HEK293 (cell line): Measurements from ENCODE around the gene MARCHF5.
A peak's percentile ranks its signal among the peaks of the same experiment; 100 is the strongest.
"Not testable (repeated sequence)": the region's sequence is repeated elsewhere in the genome, so short reads cannot be mapped to it uniquely, and the experiment has no call there.

Experiments used
- CTCF ChIA-PET: fragments of 350-600 bp; formaldehyde crosslinking; extraction: SDS; loops from one replicate; lab custom pipeline; 2021; ENCODE audit warnings: antibody characterized with exemption; lab: Yijun Ruan, JAX
- POLR2A ChIA-PET: fragments of 300-600 bp; formaldehyde crosslinking; extraction: SDS; loops from one replicate; lab custom pipeline; 2020; ENCODE audit warnings: antibody characterized with exemption, inconsistent platforms; lab: Yijun Ruan, JAX
- H3K27ac ChIP-seq: fragments of 200-500 bp; sonication (Bioruptor generic); 2 replicates; pipeline ENCODE4 v1.5.1; 2014; ENCODE audit warnings: low read depth, low read length, control low read depth, inconsistent platforms; ENCODE audit errors: extremely low read depth
- H3K36me3 ChIP-seq, 2 experiments: fragments of 200-500 bp in 1 of 2; sonication (Bioruptor generic) in 1 of 2; 1 replicate in 1 of 2; 2 replicates in 1 of 2; pipeline ENCODE4 v1.5.1; 2014 to 2017; ENCODE audit warnings: inconsistent platforms in 2 of 2, low read length in 2 of 2; ENCODE audit not compliant: control insufficient read depth in 2 of 2, insufficient read depth in 1 of 2
- H3K4me1 ChIP-seq: fragments of 200-500 bp; sonication (Bioruptor generic); 2 replicates; pipeline ENCODE4 v1.5.1; 2014; ENCODE audit warnings: mild to moderate bottlenecking, low read length, inconsistent platforms; ENCODE audit not compliant: control insufficient read depth, insufficient read depth
- H3K4me3 ChIP-seq: 2 replicates; pipeline ENCODE4 v1.5.1; 2011; ENCODE audit warnings: low read depth, mild to moderate bottlenecking, control low read depth, low read length, moderate library complexity
- H3K9me3 ChIP-seq: fragments of 200-500 bp; sonication (Bioruptor generic); 2 replicates; pipeline ENCODE4 v1.5.1; 2014; ENCODE audit warnings: low read depth, low read length, inconsistent platforms; ENCODE audit not compliant: control insufficient read depth, insufficient read depth
- HOXC10 ChIP-seq: sonication (generic); formaldehyde crosslinking; IDR thresholded peaks from 2 replicates; pipeline ENCODE4 v1.8.1; 2023; ENCODE audit warnings: mild to moderate bottlenecking, missing genetic modification reagents
- HOXD13 ChIP-seq: sonication (generic); formaldehyde crosslinking; IDR thresholded peaks from 2 replicates; pipeline ENCODE4 v1.8.0; 2022; ENCODE audit warnings: missing genetic modification reagents, borderline replicate concordance
- MYNN ChIP-seq: fragments of 450-650 bp; formaldehyde crosslinking; IDR thresholded peaks from 2 replicates; pipeline ENCODE4 v1.5.1; 2016; ENCODE audit warnings: missing biosample characterization, missing genetic modification characterization, borderline replicate concordance
- PBX3 ChIP-seq: sonication (generic); formaldehyde crosslinking; IDR thresholded peaks from 2 replicates; pipeline ENCODE4 v1.8.1; 2022; ENCODE audit warnings: mild to moderate bottlenecking, moderate library complexity, missing genetic modification reagents
- PRDM1 ChIP-seq: fragments of 450-650 bp; formaldehyde crosslinking; IDR thresholded peaks from 2 replicates; pipeline ENCODE4; 2016; ENCODE audit warnings: missing biosample characterization, missing genetic modification characterization
- ZNF132 ChIP-seq: fragments of 450-650 bp; formaldehyde crosslinking; IDR thresholded peaks from 2 replicates; pipeline ENCODE4 v1.5.1; 2017; ENCODE audit warnings: missing biosample characterization, missing genetic modification characterization, borderline replicate concordance
- ZNF146 ChIP-seq: fragments of 450-650 bp; formaldehyde crosslinking; IDR thresholded peaks from 2 replicates; pipeline ENCODE4 v1.5.1; 2016; ENCODE audit warnings: missing biosample characterization, missing genetic modification characterization
- ZNF174 ChIP-seq: fragments of 450-650 bp; formaldehyde crosslinking; IDR thresholded peaks from 2 replicates; pipeline ENCODE4 v1.5.0; 2017; ENCODE audit warnings: missing biosample characterization, mild to moderate bottlenecking, missing genetic modification characterization
- ZNF184 ChIP-seq: fragments of 450-650 bp; IDR thresholded peaks from 2 replicates; pipeline ENCODE4 v1.5.1; 2018; ENCODE audit warnings: missing biosample characterization, mild to moderate bottlenecking, missing genetic modification characterization
- ZNF416 ChIP-seq: fragments of 450-650 bp; formaldehyde crosslinking; IDR thresholded peaks from 2 replicates; pipeline ENCODE4 v1.5.1; 2016; ENCODE audit warnings: missing biosample characterization, missing genetic modification characterization
- ZNF449 ChIP-seq: fragments of 450-650 bp; formaldehyde crosslinking; IDR thresholded peaks from 2 replicates; pipeline ENCODE4 v1.5.1; 2017; ENCODE audit warnings: missing biosample characterization, mild to moderate bottlenecking, missing genetic modification characterization, moderate library complexity
- ZNF530 ChIP-seq: fragments of 450-650 bp; formaldehyde crosslinking; IDR thresholded peaks from 2 replicates; pipeline ENCODE4 v1.5.1; 2016; ENCODE audit warnings: low read depth, missing biosample characterization, missing genetic modification characterization
- ZNF610 ChIP-seq: fragments of 450-650 bp; formaldehyde crosslinking; IDR thresholded peaks from 2 replicates; pipeline ENCODE4 v1.5.1; 2016; ENCODE audit warnings: missing biosample characterization, missing genetic modification characterization, borderline replicate concordance
- ZNF629 ChIP-seq: fragments of 450-650 bp; formaldehyde crosslinking; IDR thresholded peaks from 2 replicates; pipeline ENCODE4 v1.5.1; 2017; ENCODE audit warnings: missing biosample characterization, missing genetic modification characterization
- ZSCAN18 ChIP-seq: fragments of 450-650 bp; formaldehyde crosslinking; IDR thresholded peaks from 2 replicates; pipeline ENCODE4 v1.5.1; 2016; ENCODE audit warnings: missing biosample characterization, missing genetic modification characterization
- ZSCAN23 ChIP-seq: fragments of 450-650 bp; formaldehyde crosslinking; IDR thresholded peaks from 2 replicates; pipeline ENCODE4 v1.5.1; 2016; ENCODE audit warnings: missing biosample characterization, missing genetic modification characterization

The MARCHF5 gene

GRCh38 chr10:92327445-92328433 is 36.8 kb downstream of the MARCHF5 start:
- Histone ChIP-seq H3K27ac (no peak overlapping the region), H3K36me3 (peaks cover 0 to 3% of the 10 kb centered on the region in 2 experiments; a peak in 1 of 3 replicates), H3K4me3 (no peak overlapping the region), H3K9me3 (no peaks in the 10 kb centered on the region), H3K4me1 (peaks cover 8% of the 10 kb centered on the region)
- POLR2A ChIA-PET: no interaction called here
- no peak for TF ChIP-seq ZNF132 (tag by site-specific recombination)
- TF ChIP-seq ZSCAN18 (tag by site-specific recombination): no peak
- TF ChIP-seq PRDM1: peak; percentile 50; the same call in 1 of the 2 replicates
- TF ChIP-seq HOXC10 (CRISPR knock-in tag): no peak
- CTCF ChIA-PET: interaction anchor here (1.1 to 1.4 kb wide), 2 partner anchors 38 to 240 kb away, joined by 3 to 4 read pairs; no protein-coding TSS in a partner anchor

- POLR2A ChIA-PET: no interaction called here
- H3K4me3 ChIP-seq: no peak overlapping the region
- peaks cover 8% of the 10 kb centered on the region for H3K4me1 ChIP-seq
- no peak overlapping the region for H3K27ac ChIP-seq
- TF ChIP-seq ZNF146 (tag by site-specific recombination) (no peak), PRDM1 (no peak), ZNF530 (tag by site-specific recombination) (no peak), PBX3 (CRISPR knock-in tag) (no peak), ZNF629 (tag by site-specific recombination) (no peak), ZNF184 (tag by site-specific recombination) (no peak), ZNF416 (no peak), ZNF610 (tag by site-specific recombination) (no peak), HOXD13 (CRISPR knock-in tag) (no peak), ZSCAN23 (tag by site-specific recombination) (no peak), ZNF174 (no peak)
- TF ChIP-seq, all 188 proteins: peak for 0
- CTCF ChIA-PET: no interaction called here
- Histone ChIP-seq H3K9me3 (no peaks in the 10 kb centered on the region), H3K36me3 (peaks cover 0 to 3% of the 10 kb centered on the region in 2 experiments; a peak in 1 of 3 replicates)
Observed at GRCh38 chr10:92328993-92329392, 38.0 kb downstream of the MARCHF5 start.

GRCh38 chr10:92329927-92330326 is 39.0 kb downstream of the MARCHF5 start:
- CTCF ChIA-PET, H3K27ac ChIP-seq, H3K4me3 ChIP-seq, H3K36me3 ChIP-seq, H3K9me3 ChIP-seq, H3K4me1 ChIP-seq: not testable (repeated sequence)
- TF ChIP-seq MYNN (tag by site-specific recombination): peak; percentile 77; the same call in 1 of the 2 replicates
- TF ChIP-seq ZNF449 (tag by site-specific recombination): peak; percentile 74; the same call in 1 of the 2 replicates
- POLR2A ChIA-PET: interaction anchor here (0.6 kb wide), 1 partner anchor 152 kb away, joined by 3 read pairs; no protein-coding TSS in a partner anchor
